GM12878 (cell line): ENCODE results near the gene STPG4.

Experiments used
- CHD1 ChIP-seq: IDR thresholded peaks from 2 replicates; pipeline ENCODE4 v1.6.1; 2012; ENCODE audit warnings: low read depth, low read length, improper control_type of control experiment
- JUND ChIP-seq: IDR thresholded peaks from 2 replicates; pipeline ENCODE4 v1.6.1; 2012; ENCODE audit warnings: low read depth, mild to moderate bottlenecking, low read length, improper control_type of control experiment, moderate library complexity
- NFXL1 ChIP-seq: fragments of 450-650 bp; IDR thresholded peaks from 2 replicates; pipeline ENCODE4 v1.6.1; 2017; ENCODE audit warnings: antibody characterized with exemption, mild to moderate bottlenecking, borderline replicate concordance
- RAD21 ChIP-seq: IDR thresholded peaks from 2 replicates; pipeline ENCODE4 v1.6.1; 2011; ENCODE audit warnings: mild to moderate bottlenecking, low read depth, low read length, moderate library complexity; ENCODE audit not compliant: insufficient read depth

DNA sequence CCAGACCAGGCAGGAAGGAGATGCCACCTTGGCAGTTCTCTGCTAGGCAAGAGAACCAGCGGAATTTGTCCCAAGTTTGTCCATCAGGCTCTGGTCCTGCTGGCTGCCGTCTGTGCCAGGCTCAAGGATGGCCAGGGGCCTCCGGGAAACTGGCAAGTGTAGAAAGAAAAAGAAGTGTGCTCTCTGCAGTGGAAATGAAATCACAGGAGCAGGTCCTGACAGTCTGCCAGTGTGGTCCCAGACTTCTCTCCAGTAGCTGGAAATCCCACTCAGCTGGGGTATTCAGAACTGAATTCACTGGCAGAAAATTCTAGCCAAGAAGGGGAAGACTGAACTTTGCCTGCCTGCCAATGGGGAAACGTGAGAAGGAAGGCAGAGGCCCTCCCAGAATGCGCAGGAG is 91.0 kb downstream of the STPG4 start:
- TF ChIP-seq JUND (no peak), RAD21 (no peak), NFXL1 (no peak), CHD1 (no peak)
